Measurements from ENCODE around the gene PDS5A. TPM values are rescaled to one million over a fixed set of nuclear protein-coding genes. Genes with fewer than 3 reads are reported as not detected.

PDS5A gene
- total and polyA plus RNA-seq, 2 donors (not counting 3 experiments of a cell fraction or from before 2014, with no cell fraction given): 17.5 to 80.8 TPM

GRCh38 chr4:39822662-39823061 lies 155.0 kb downstream of the PDS5A start:
- dilution Hi-C loops (cut with MboI; ENCODE audit: extremely low pct_ligation_motif_present, low sequenced_read_pairs) (no loop called here), intact Hi-C loops (cut with micrococcal nuclease) (loop anchor here (5.0 kb wide), 1 partner anchor 45 kb away; no protein-coding TSS in a partner anchor)

More at GRCh38 chr4:39822662-39823061, 155.0 kb downstream of the PDS5A start:
- TF ChIP-seq EZH2 (IDR thresholded peaks at IDR 0.05; ENCODE audit: borderline replicate concordance, low read depth, low read length, severe bottlenecking): no peak
- no peak for TF ChIP-seq FOS (IDR thresholded peaks at IDR 0.05; ENCODE audit: borderline replicate concordance, insufficient read depth, low read length)
- no peak for TF ChIP-seq GATA2 (IDR thresholded peaks at IDR 0.05; ENCODE audit: insufficient read depth, insufficient read length, low read depth, low read length)
- TF ChIP-seq POLR2A (IDR thresholded peaks at IDR 0.05; ENCODE audit: low read depth, low read length): no peak
- no peak for TF ChIP-seq MYC (IDR thresholded peaks at IDR 0.05; ENCODE audit: low read depth, low read length)
- TF ChIP-seq POLR2AphosphoS5 (IDR thresholded peaks at IDR 0.05; ENCODE audit: insufficient read depth, low read depth, low read length): no peak
- no peak for TF ChIP-seq JUN (IDR thresholded peaks at IDR 0.05; ENCODE audit: borderline replicate concordance, insufficient read depth, insufficient read length, low read depth)
- TF ChIP-seq MAX (IDR thresholded peaks at IDR 0.05; ENCODE audit: insufficient read depth, insufficient read length): no peak
- TF ChIP-seq CTCF (IDR thresholded peaks at IDR 0.05; ENCODE audit: extremely low read depth in 1 of 2, insufficient read depth in 1 of 2, low read depth in 1 of 2, low read length in 2 of 2): no peak
- DNase-seq (ENCODE audit: low read depth, low spot score) (no peak), FAIRE-seq (no peak)
- BruUV-seq (replicated peaks): no TSS peak
- peaks cover 5% of the 10 kb centered on the region in 2 experiments for H3K36me3 ChIP-seq (ENCODE audit: control insufficient read depth in 2 of 2, extremely low read depth in 1 of 2, insufficient read depth in 2 of 2, low read length in 2 of 2)
- H3K4me2 ChIP-seq (ENCODE audit: insufficient read depth, low read length): no peak overlapping the region
- no peaks in the 10 kb centered on the region for H3K9me1 ChIP-seq (replicated peaks; ENCODE audit: control insufficient read depth, extremely low read depth, insufficient read depth, low read length)
- CTCF ChIA-PET: no interaction called here
- H4K20me1 ChIP-seq (replicated peaks; ENCODE audit: control insufficient read depth, extremely low read depth, insufficient read depth, low read length): no peaks in the 10 kb centered on the region
- no peak overlapping the region for H3K27ac ChIP-seq (ENCODE audit: insufficient read depth, low read depth, low read length)
- H3K4me1 ChIP-seq (ENCODE audit: control insufficient read depth, extremely low read depth, insufficient read depth, low read length): peaks cover 20% of the 10 kb centered on the region
- no peak overlapping the region for H2AFZ ChIP-seq (ENCODE audit: low read depth, low read length)
- no peak overlapping the region for H3K9ac ChIP-seq (replicated peaks; ENCODE audit: extremely low read depth, insufficient read depth, low read length)
- no peak overlapping the region for H3K4me3 ChIP-seq (replicated peaks in 1 of 3; ENCODE audit: insufficient read depth in 1 of 3, low read depth in 1 of 3, low read length in 3 of 3)
- no peaks in the 10 kb centered on the region for H3K27me3 ChIP-seq (ENCODE audit: control insufficient read depth in 2 of 2, insufficient read depth in 2 of 2, low read length in 2 of 2)
- H3K79me2 ChIP-seq (ENCODE audit: control insufficient read depth, insufficient read depth, low read length): no peaks in the 10 kb centered on the region
- POLR2A ChIA-PET: no interaction called here
- H3K9me3 ChIP-seq (replicated peaks; ENCODE audit: control insufficient read depth, insufficient read depth, low read length): no peaks in the 10 kb centered on the region
